GM12872 (cell line): ENCODE data around the gene GRM1.

Experiments used
- CTCF ChIP-seq: IDR thresholded peaks from 3 replicates; pipeline ENCODE4 v1.5.1; 2011; ENCODE audit warnings: low read depth, mild to moderate bottlenecking, low read length, moderate library complexity; ENCODE audit not compliant: insufficient read depth

Gene GRM1

DNA sequence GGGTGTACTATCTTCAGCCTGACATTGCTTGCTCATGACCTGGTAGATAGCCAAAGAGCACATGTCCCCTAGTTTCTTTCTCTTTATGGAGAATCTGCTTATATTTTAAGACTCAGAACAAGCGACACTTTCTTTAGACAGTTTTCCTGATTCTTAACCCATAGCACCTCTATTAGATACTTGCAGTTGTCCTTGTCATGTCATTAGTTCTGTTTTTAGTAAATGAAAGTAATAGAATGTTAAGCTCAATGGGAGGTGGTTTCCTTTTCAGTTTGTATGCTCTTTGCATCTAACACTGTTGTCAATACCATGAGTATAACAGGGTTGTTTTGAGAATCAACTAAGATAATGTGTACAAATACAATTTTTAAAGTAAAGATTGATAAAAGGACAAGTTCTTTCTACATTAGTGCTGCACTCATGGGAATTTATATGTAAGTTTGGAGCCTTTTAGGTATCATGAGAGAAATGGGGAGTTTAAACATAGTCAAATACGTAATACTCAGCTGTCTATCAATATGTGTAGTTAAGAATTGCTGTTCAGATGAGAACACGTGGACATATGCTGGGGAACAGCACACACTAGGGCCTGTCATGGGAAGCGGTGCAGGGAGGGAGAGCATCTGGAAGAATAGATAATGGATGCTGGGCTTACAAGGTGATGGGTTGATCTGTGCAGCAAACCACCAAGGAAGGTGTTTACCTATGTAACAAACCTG, 124.3 kb downstream of the GRM1 start:
- TF ChIP-seq CTCF: no peak

DNA sequence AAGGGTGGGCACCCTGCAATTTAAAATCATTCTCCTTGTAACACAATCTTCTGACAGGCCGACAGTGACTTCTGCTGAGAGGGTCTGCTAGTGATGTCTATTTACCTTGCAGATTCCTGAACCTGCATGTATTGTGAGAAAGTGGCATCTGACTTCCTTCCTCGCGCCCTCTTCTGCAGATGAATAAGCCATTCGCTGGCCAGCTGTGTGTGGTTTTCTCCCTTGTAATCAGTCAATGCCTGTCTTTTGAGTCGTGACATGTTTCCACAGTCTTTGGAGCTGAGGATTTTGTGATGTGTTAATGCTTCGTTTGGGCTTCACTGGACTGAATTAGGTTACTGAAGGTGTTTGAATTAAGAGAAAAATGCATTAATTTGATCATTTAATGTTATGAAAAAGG, 125.3 kb downstream of the GRM1 start:
- no peak for TF ChIP-seq CTCF

- no peak for TF ChIP-seq CTCF
Observed at GRCh38 chr6:146161664-146162063, 132.8 kb downstream of the GRM1 start.

- TF ChIP-seq CTCF: no peak
Observed at GRCh38 chr6:146169872-146170271, 141.0 kb downstream of the GRM1 start.

- no peak for TF ChIP-seq CTCF
Observed at GRCh38 chr6:146177785-146178184, 148.9 kb downstream of the GRM1 start.

DNA sequence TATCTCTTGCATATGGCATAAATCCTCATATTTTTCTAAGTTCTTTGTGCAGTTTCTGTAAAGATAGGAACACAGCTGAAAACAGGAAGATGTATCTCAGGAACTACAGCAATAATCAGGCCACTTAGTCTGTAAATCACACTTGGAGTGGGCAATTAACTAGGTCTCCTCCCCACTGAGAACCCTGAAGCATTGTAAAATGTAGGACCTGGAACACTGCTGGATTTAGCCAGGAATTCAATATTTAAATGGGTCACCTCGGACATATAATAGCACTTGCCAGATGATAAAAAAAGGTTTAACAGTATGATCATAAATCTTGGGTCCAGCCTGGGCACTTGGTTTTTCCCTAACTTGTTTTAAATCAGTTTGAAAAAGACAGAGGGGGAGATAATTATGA, 155.0 kb downstream of the GRM1 start:
- no peak for TF ChIP-seq CTCF

GRCh38 chr6:146184701-146185100, 155.8 kb downstream of the GRM1 start:
- TF ChIP-seq CTCF: no peak
